Chondrocyte (in vitro differentiated cells): Measurements from ENCODE around the gene ARHGEF17. TPM values are rescaled to one million over a fixed set of nuclear protein-coding genes. Genes with fewer than 3 reads are reported as not detected.

Experiments
- DNase-seq: peaks from one replicate; pipeline ENCODE4 v3.0.0; 2021; ENCODE audit warnings: mixed read lengths, low spot score
- H3K27ac Mint-ChIP-seq: one replicate; pipeline ENCODE4 v1.8.0; 2021; ENCODE audit warnings: mild to moderate bottlenecking, moderate library complexity, mixed read lengths; ENCODE audit not compliant: unreplicated experiment
- H3K27me3 Mint-ChIP-seq: 2 replicates; pipeline ENCODE4 v1.8.0; 2021; ENCODE audit warnings: low read depth, mixed read lengths
- H3K36me3 Mint-ChIP-seq: 2 replicates; pipeline ENCODE4 v1.8.0; 2021; ENCODE audit warnings: low read depth, mixed read lengths
- H3K4me1 Mint-ChIP-seq: 2 replicates; pipeline ENCODE4 v1.8.0; 2021; ENCODE audit warnings: low read depth, mild to moderate bottlenecking, mixed read lengths
- H3K4me3 Mint-ChIP-seq: one replicate; pipeline ENCODE4 v1.8.0; 2021; ENCODE audit warnings: mild to moderate bottlenecking, moderate library complexity, mixed read lengths; ENCODE audit not compliant: unreplicated experiment
- H3K9me3 Mint-ChIP-seq: 2 replicates; pipeline ENCODE4 v1.8.0; 2021; ENCODE audit warnings: low read depth, mixed read lengths
- total RNA-seq: library from RNA; stranded (reverse); gene quantifications from 3 replicates; pipeline ENCODE4 v1.2.1, GENCODE V29; 2021
- TF ChIP-seq, protein P1 (sequence below): fragments of 200-600 bp; sonication (generic); IDR thresholded peaks from 2 replicates; pipeline ENCODE4 v1.5.0; 2021; ENCODE audit warnings: antibody characterized with exemption, mild to moderate bottlenecking, moderate library complexity

Gene ARHGEF17
- total RNA-seq, 1 donor from 2014 or later = 114 TPM

DNA sequence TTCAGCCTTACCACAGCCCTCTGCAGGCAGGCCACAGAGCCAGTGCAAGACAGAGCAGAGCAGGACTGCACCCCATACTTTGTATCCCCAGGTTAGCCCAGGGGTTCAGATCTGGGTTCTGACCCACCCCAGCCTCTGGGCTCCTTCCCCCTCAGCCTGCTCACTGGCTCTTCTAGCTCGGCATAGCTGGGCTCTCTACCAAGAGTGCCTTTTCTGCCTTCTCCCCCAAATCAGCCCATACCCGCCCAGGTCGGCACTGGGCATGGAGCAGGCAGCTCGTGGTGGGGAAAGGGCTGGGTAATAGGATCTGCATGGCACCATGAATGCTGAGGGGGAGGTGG lies 76.4 kb downstream of the ARHGEF17 start:
- Mint-ChIP-seq H3K4me3 (no peak overlapping the region), H3K4me1 (peaks cover 41% of the 10 kb centered on the region), H3K27ac (no peak overlapping the region), H3K27me3 (no peaks in the 10 kb centered on the region), H3K36me3 (no peaks in the 10 kb centered on the region), H3K9me3 (no peaks in the 10 kb centered on the region)
- TF ChIP-seq, protein P1, sequence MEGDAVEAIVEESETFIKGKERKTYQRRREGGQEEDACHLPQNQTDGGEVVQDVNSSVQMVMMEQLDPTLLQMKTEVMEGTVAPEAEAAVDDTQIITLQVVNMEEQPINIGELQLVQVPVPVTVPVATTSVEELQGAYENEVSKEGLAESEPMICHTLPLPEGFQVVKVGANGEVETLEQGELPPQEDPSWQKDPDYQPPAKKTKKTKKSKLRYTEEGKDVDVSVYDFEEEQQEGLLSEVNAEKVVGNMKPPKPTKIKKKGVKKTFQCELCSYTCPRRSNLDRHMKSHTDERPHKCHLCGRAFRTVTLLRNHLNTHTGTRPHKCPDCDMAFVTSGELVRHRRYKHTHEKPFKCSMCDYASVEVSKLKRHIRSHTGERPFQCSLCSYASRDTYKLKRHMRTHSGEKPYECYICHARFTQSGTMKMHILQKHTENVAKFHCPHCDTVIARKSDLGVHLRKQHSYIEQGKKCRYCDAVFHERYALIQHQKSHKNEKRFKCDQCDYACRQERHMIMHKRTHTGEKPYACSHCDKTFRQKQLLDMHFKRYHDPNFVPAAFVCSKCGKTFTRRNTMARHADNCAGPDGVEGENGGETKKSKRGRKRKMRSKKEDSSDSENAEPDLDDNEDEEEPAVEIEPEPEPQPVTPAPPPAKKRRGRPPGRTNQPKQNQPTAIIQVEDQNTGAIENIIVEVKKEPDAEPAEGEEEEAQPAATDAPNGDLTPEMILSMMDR = no peak
- no peak for DNase-seq

GRCh38 chr11:73384872-73385689 lies 77.0 kb downstream of the ARHGEF17 start:
- Mint-ChIP-seq H3K4me1 (peaks cover 47% of the 10 kb centered on the region), H3K27ac (no peak overlapping the region)
- no peak for DNase-seq

GRCh38 chr11:73386016-73386415 lies 77.9 kb downstream of the ARHGEF17 start:
- H3K27ac Mint-ChIP-seq = peak overlapping the region; percentile 6
- peaks cover 47% of the 10 kb centered on the region for H3K4me1 Mint-ChIP-seq
- TF ChIP-seq, protein P1 = no peak
- no peaks in the 10 kb centered on the region for H3K27me3 Mint-ChIP-seq
- no peaks in the 10 kb centered on the region for H3K9me3 Mint-ChIP-seq
- H3K36me3 Mint-ChIP-seq = no peaks in the 10 kb centered on the region
- no peak for DNase-seq
- H3K4me3 Mint-ChIP-seq = no peak overlapping the region

More at GRCh38 chr11:73384872-73385689, 77.0 kb downstream of the ARHGEF17 start:
- Mint-ChIP-seq H3K27me3 (no peaks in the 10 kb centered on the region), H3K9me3 (no peaks in the 10 kb centered on the region), H3K4me3 (no peak overlapping the region), H3K36me3 (no peaks in the 10 kb centered on the region)
- TF ChIP-seq, protein P1 = no peak

GRCh38 chr11:73386546-73386945 lies 78.5 kb downstream of the ARHGEF17 start:
- DNase-seq = no peak
- Mint-ChIP-seq H3K36me3 (no peaks in the 10 kb centered on the region), H3K4me3 (no peak overlapping the region), H3K4me1 (peaks cover 47% of the 10 kb centered on the region), H3K9me3 (no peaks in the 10 kb centered on the region), H3K27ac (no peak overlapping the region), H3K27me3 (no peaks in the 10 kb centered on the region)
- TF ChIP-seq, protein P1 = no peak

DNA sequence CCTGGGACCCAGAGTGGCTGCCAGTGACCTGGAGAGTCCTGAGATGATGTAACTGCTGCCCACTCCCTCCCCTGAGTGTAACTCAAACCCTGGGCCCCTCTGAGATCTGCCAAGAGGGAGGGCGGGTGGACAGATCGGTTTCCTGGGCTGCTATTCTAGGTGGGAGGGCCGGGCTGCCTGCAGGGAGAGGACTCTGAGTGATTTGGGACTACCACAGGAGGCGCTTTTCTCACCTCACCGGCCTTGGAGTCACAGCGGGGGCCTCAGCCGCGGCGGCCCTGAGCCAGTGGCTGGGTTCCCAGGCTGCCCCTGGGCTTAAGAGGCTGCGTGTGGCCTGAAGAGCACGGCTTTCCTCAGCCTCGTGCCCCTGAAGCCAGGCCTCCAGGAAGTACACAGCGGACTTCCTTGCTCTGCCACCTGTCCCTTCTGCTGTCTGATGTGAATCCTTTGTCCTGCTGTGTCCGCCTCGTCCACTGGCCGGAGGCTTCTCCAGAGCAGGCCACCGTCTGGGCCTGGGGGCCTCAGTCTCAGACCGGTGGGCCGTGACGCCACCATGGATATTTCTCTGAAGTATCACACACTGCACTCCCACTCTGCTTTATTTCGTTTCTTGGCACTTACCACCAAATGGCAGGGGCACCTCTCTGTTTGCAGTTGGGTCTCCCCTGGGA lies 79.7 kb downstream of the ARHGEF17 start:
- Mint-ChIP-seq H3K27me3 (no peaks in the 10 kb centered on the region), H3K4me3 (no peak overlapping the region), H3K27ac (no peak overlapping the region), H3K4me1 (peaks cover 47% of the 10 kb centered on the region), H3K9me3 (no peaks in the 10 kb centered on the region), H3K36me3 (no peaks in the 10 kb centered on the region)
- no peak for DNase-seq
- TF ChIP-seq, protein P1 = peak; percentile 26
